Breast epithelium (tissue), 3 donors: ENCODE results near the gene IL13RA2.

Experiments used
- POLR2A ChIP-seq: fragments of 450-650 bp; IDR thresholded peaks from one replicate; pipeline ENCODE4 v1.6.1; 2016; ENCODE audit warnings: antibody characterized with exemption, mild to moderate bottlenecking, moderate library complexity
- TF ChIP-seq, protein P1 (sequence below), 3 donors: fragments of 450-650 bp; IDR thresholded peaks; one replicate each; pipeline ENCODE4 v1.5.1; 2016 to 2017; ENCODE audit warnings: antibody characterized with exemption in 3 of 3, mild to moderate bottlenecking in 3 of 3, moderate library complexity in 3 of 3

DNA sequence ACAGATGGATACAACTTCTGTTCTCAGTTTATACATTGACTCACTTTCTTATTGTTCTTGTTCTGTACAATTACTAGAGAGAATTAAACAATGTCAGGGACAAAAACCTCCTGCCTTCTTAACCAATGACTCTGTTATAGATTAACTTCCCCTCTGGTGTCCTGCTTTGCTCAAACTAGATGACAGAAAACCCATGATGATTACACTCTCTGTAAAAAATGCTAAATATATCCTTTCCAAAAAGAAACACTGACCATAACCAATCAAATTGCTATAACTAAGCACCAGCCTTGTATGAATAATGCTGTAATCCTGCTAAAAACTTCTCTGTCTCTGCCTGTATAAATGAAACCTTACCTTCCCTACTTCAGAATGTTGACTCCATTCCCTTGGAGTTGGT, 29.8 kb upstream of the IL13RA2 start:
- TF ChIP-seq, protein P1, sequence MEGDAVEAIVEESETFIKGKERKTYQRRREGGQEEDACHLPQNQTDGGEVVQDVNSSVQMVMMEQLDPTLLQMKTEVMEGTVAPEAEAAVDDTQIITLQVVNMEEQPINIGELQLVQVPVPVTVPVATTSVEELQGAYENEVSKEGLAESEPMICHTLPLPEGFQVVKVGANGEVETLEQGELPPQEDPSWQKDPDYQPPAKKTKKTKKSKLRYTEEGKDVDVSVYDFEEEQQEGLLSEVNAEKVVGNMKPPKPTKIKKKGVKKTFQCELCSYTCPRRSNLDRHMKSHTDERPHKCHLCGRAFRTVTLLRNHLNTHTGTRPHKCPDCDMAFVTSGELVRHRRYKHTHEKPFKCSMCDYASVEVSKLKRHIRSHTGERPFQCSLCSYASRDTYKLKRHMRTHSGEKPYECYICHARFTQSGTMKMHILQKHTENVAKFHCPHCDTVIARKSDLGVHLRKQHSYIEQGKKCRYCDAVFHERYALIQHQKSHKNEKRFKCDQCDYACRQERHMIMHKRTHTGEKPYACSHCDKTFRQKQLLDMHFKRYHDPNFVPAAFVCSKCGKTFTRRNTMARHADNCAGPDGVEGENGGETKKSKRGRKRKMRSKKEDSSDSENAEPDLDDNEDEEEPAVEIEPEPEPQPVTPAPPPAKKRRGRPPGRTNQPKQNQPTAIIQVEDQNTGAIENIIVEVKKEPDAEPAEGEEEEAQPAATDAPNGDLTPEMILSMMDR (IDR thresholded peaks at IDR 0.05) = no peak
- no peak for TF ChIP-seq POLR2A
